ENCODE measurements around the gene ANKS3. TPM values are rescaled to one million over a fixed set of nuclear protein-coding genes. Genes with fewer than 3 reads are reported as not detected.

Gene ANKS3
- total and polyA plus RNA-seq, 12 donors = 5.1 to 33.7 (median 8.3) TPM

GRCh38 chr16:4703906-4704305 is 30.2 kb downstream of the ANKS3 start:
- WGBS, 2 donors = 86 to 90% methylated on average over 7 of the region's 7 CpGs
- TF ChIP-seq CTCF (IDR thresholded peaks at IDR 0.05) = no peak
- DNase-seq (no peak), ATAC-seq (no peak)
- peaks cover 0 to 95% (median 39%) of the 10 kb centered on the region in 9 donors for H3K36me3 ChIP-seq
- no peaks in the 10 kb centered on the region for H3K9me3 ChIP-seq
- peaks cover 0 to 12% (median 0%) of the 10 kb centered on the region in 9 donors for H3K4me1 ChIP-seq
- no peaks in the 10 kb centered on the region for H3K27me3 ChIP-seq
- no peak overlapping the region for H3K4me3 ChIP-seq
- no peak overlapping the region for H3K27ac ChIP-seq
- intact Hi-C loops (cut with DNase I) = no loop called here

- Histone ChIP-seq H3K4me3 (no peak overlapping the region), H3K9me3 (no peaks in the 10 kb centered on the region), H3K27ac (no peak overlapping the region), H3K4me1 (peaks cover 0 to 12% (median 0%) of the 10 kb centered on the region in 9 donors), H3K27me3 (no peaks in the 10 kb centered on the region), H3K36me3 (peaks cover 0 to 100% (median 37%) of the 10 kb centered on the region in 9 donors)
- no peak for ATAC-seq
- intact Hi-C loops (cut with DNase I) = no loop called here
- 89 to 93% methylated on average over 7 of the region's 7 CpGs for WGBS, 2 donors
- no peak for TF ChIP-seq CTCF (IDR thresholded peaks at IDR 0.05)
- no peak for DNase-seq
Observed at GRCh38 chr16:4702466-4702808, 31.6 kb downstream of the ANKS3 start.

- no peak overlapping the region for H3K4me3 ChIP-seq
- intact Hi-C loops (cut with DNase I) = no loop called here
Observed at GRCh38 chr16:4701791-4702465, 32.1 kb downstream of the ANKS3 start.

More at GRCh38 chr16:4701791-4702465, 32.1 kb downstream of the ANKS3 start:
- ATAC-seq (peak in 1 of 8 donors; percentile 4), DNase-seq (no peak)
- Histone ChIP-seq H3K27me3 (no peaks in the 10 kb centered on the region), H3K27ac (no peak overlapping the region), H3K36me3 (peaks cover 0 to 99% (median 39%) of the 10 kb centered on the region in 9 donors), H3K9me3 (no peaks in the 10 kb centered on the region), H3K4me1 (peaks cover 0 to 12% (median 2%) of the 10 kb centered on the region in 9 donors)
- no peak for TF ChIP-seq CTCF (IDR thresholded peaks at IDR 0.05)
- 90 to 92% methylated on average over 17 of the region's 17 CpGs for WGBS, 2 donors
